C4-2B (cell line): ENCODE results near the gene RELN.
A peak's percentile ranks its signal among the peaks of the same experiment; 100 is the strongest.

Experiments used
- H3K27ac ChIP-seq: fragments of 450-650 bp; 2 replicates; pipeline ENCODE4 v1.5.1; 2017
- ZFX ChIP-seq: fragments of 450-650 bp; IDR thresholded peaks from 2 replicates; pipeline ENCODE4 v1.6.1; 2017
- TF ChIP-seq, protein P1 (sequence below): fragments of 450-650 bp; conservative IDR thresholded peaks from 2 replicates; pipeline ENCODE4 v1.5.1; 2017; ENCODE audit warnings: mild to moderate bottlenecking

The RELN gene

DNA sequence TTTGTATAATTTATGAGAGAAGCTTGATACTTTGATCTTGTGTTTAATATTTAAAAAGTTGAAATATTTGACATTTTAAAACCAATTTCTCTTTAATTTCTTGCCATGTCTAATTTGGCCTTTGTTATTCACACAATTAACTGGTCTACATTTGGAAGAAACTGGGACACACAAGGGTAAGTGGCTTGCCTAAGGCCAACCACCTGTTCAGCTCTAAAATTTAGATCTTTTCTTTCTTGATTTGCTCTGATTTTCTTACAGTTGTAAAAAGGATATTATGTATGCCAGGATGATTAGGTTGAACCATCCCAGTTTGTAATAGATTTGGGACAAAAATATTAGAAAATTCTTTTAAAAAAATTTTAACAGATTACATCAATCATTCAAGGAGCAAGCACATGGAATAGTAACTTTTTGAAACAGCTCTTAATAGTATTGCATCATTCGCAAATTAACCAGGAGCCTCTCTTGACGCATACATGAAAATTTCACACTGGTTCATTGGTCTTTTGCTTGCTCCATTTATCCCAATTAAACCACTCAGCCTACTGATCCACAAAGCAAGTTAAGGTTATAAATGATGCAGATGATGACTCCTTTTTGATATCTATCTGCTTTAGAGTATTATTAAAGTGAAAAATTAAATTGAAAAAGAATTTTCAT lies 321.0 kb downstream of the RELN start:
- H3K27ac ChIP-seq = no peak overlapping the region
- no peak for TF ChIP-seq ZFX
- TF ChIP-seq, protein P1, sequence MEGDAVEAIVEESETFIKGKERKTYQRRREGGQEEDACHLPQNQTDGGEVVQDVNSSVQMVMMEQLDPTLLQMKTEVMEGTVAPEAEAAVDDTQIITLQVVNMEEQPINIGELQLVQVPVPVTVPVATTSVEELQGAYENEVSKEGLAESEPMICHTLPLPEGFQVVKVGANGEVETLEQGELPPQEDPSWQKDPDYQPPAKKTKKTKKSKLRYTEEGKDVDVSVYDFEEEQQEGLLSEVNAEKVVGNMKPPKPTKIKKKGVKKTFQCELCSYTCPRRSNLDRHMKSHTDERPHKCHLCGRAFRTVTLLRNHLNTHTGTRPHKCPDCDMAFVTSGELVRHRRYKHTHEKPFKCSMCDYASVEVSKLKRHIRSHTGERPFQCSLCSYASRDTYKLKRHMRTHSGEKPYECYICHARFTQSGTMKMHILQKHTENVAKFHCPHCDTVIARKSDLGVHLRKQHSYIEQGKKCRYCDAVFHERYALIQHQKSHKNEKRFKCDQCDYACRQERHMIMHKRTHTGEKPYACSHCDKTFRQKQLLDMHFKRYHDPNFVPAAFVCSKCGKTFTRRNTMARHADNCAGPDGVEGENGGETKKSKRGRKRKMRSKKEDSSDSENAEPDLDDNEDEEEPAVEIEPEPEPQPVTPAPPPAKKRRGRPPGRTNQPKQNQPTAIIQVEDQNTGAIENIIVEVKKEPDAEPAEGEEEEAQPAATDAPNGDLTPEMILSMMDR = no peak

GRCh38 chr7:103666326-103666725 lies 323.1 kb downstream of the RELN start:
- TF ChIP-seq, protein P1 = no peak
- no peak for TF ChIP-seq ZFX
- H3K27ac ChIP-seq = no peak overlapping the region

DNA sequence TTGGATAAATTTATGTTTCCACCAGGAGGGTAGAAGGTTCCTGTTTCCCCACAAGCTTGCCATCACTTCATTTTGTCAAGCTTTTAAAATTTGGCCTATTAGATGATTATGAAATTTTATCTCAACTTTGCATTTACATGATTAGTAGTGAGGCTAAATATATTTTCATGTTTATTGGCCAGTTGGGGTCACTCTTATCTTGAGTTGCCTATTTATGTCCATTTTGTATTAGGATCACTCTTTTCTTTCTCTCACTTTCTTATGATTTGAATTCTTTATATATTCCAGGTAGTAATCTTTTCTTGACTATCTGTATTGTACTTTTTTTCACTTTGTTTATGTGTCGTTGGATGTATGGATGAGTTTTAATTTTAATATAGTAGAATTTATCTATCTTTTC lies 324.9 kb downstream of the RELN start:
- TF ChIP-seq, protein P1 = peak; percentile 46
- TF ChIP-seq ZFX = no peak

DNA sequence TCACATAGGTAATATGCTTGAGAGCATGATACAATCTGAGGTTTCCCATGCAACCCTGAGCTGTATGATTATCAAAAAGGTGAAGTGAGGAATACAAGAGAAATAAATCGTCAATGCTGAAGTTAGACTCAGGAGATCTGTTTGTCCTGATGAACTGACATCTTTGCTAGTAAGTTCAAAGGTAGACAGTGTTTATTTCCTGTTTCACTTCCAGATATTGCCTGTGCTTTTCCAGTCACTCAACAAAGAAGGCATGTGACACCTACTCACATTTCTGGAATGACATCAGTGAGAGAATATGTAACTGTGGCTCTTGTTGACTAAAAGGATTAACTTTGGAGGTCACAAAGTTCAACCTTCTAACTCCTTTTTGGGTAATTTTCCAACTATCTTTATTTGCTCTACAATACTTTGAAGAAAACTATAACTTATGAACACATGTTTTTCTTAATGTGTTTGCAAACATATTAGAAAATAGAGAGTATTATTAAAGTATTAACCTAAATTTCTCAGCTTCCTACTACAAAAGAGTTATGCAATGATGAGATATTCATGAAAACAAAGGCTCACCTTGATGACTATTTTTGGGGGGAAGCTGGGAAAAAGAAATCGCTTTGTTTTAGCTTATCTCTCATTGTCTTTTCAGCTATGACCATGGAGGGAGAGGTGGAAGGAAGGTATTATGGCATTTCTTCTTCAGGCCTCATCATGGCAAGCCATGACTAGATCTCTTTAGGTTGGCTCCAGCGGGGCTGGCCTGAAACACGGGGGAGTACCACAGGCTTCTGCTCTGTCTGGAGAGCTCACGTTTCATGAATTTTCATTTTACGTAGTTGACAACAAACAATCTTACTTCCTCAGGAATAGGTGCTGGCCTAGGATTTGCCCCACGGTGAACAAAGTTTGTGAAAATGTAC lies 328.7 kb downstream of the RELN start:
- no peak for TF ChIP-seq ZFX
- TF ChIP-seq, protein P1 = no peak
- peak overlapping the region; percentile 49; the same call in 1 of the 2 replicates for H3K27ac ChIP-seq

More for the DNA sequence above, 324.9 kb downstream of the RELN start:
- no peak overlapping the region for H3K27ac ChIP-seq

DNA sequence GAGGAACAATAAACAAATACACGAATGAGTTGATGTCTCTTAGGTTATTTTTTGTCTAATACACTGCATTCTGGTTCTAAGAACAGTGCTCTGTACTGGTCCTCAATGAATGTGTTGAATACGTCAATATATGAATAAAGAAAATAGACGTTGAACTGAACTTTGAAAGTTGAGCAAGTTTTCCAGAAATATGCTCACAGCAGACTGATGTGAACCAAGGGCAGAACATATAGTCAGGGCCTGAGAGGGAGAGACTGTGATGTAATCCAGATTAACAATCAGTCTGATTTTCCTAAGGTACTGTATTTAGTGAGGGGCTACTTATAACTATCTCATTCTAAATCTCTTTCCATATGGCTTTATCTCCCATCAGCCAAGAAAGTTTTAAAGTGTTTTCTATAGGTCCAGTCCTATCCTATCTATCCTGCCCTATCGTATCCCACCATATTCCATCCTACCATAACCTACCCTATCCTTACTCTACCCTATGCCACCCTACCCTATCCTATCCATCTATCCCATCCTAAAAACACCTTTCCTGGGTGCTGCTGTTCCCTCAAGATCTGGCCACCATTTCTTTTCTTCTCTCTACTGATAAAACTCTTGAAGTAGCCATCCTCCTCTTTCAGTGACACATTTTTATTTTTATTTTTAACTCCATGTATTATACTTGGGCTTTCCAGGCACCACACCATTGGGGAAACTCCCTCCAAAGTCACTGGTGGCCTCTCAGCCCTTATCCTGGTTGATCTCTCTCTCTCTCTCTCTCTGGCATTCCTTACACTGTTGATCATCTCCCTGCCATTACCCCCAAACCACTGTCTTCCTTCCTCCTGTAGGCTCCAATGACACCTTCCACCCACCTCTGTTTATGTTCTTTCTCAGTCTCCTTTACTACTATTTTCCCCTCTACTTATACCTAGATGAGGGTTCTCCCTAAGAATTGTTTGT lies 331.1 kb downstream of the RELN start:
- H3K27ac ChIP-seq = no peak overlapping the region
- TF ChIP-seq, protein P1 = no peak
- TF ChIP-seq ZFX = no peak

DNA sequence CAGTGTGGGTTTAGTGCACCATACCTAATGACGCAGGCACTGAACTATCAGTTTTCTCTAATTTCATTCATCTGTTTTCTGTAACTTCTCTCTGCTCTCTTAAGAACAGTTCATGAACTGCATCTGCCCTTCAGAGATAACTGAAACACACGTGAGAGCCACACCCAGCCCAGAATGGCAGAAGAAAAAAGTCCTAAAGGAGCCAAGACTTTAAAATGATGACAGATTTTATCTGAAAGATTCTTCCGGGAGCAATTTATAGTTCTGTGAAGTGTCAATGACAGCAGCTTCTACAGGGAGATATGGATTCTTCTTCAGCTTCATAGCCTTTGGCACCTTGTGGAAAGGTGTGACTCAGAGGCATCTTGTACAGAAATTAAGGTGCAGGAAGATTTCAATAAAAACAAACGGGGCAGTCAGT lies 332.0 kb downstream of the RELN start:
- TF ChIP-seq, protein P1 = no peak
- TF ChIP-seq ZFX = no peak
- no peak overlapping the region for H3K27ac ChIP-seq
